Mesenchymal stem cell (in vitro differentiated cells and primary cell): ENCODE measurements around the gene CEP126.

ENCODE experiments used
- DNase-seq: peaks from one replicate; pipeline ENCODE4 v3.0.0-alpha.2; 2013
- H2AFZ ChIP-seq: one replicate; pipeline ENCODE4 v1.6.1; 2013; ENCODE audit warnings: low read depth, mild to moderate bottlenecking, control low read depth, inconsistent platforms, low read length, moderate library complexity
- H2AK5ac ChIP-seq: 2 replicates; pipeline ENCODE4 v1.6.1; 2013; ENCODE audit warnings: low read length, moderate library complexity, mild to moderate bottlenecking, inconsistent platforms; ENCODE audit not compliant: severe bottlenecking
- H2BK120ac ChIP-seq: one replicate; pipeline ENCODE4 v1.6.1; 2013; ENCODE audit warnings: low read depth, mild to moderate bottlenecking, inconsistent platforms, low read length, moderate library complexity
- H2BK12ac ChIP-seq, 2 experiments: one replicate each; pipeline ENCODE4 v1.6.1; 2013; ENCODE audit warnings: inconsistent platforms in 2 of 2, low read length in 2 of 2, mild to moderate bottlenecking in 2 of 2, moderate library complexity in 2 of 2, control low read depth in 1 of 2
- H2BK15ac ChIP-seq: one replicate; pipeline ENCODE4 v1.6.1; 2013; ENCODE audit warnings: mild to moderate bottlenecking, low read depth, inconsistent platforms; ENCODE audit not compliant: poor library complexity, severe bottlenecking
- H2BK5ac ChIP-seq: 2 replicates; pipeline ENCODE4 v1.6.1; 2013; ENCODE audit warnings: low read depth, mild to moderate bottlenecking, low read length, control low read depth, inconsistent platforms; ENCODE audit not compliant: poor library complexity, severe bottlenecking
- H3K14ac ChIP-seq, 2 experiments: one replicate each; pipeline ENCODE4 v1.6.1; 2013; ENCODE audit warnings: inconsistent platforms in 2 of 2, low read length in 2 of 2, control low read depth in 1 of 2, mild to moderate bottlenecking in 1 of 2, moderate library complexity in 1 of 2
- H3K18ac ChIP-seq, 2 experiments: one replicate each; pipeline ENCODE4 v1.6.1; 2013; ENCODE audit warnings: inconsistent platforms in 2 of 2, low read length in 2 of 2, control low read depth in 1 of 2, low read depth in 1 of 2, mild to moderate bottlenecking in 1 of 2
- H3K23ac ChIP-seq, 2 experiments: one replicate each; pipeline ENCODE4 v1.6.1; 2013; ENCODE audit warnings: inconsistent platforms in 2 of 2, low read length in 2 of 2, mild to moderate bottlenecking in 2 of 2, moderate library complexity in 2 of 2, control low read depth in 1 of 2
- H3K27ac ChIP-seq: 2 replicates; pipeline ENCODE4 v1.5.1; 2013; ENCODE audit warnings: mild to moderate bottlenecking, moderate library complexity, low read length, control low read depth, inconsistent platforms; ENCODE audit not compliant: poor library complexity, severe bottlenecking
- H3K27me3 ChIP-seq, 2 experiments: 2 replicates each; pipeline versions ENCODE4 v1.6.1 to v1.7.0; 2013; ENCODE audit warnings: low read length in 2 of 2, mild to moderate bottlenecking in 2 of 2, moderate library complexity in 2 of 2, control low read depth in 1 of 2, inconsistent platforms in 1 of 2; ENCODE audit not compliant: control insufficient read depth in 1 of 2, insufficient read depth in 1 of 2
- H3K36me3 ChIP-seq, 2 experiments: 2 replicates each; pipeline versions ENCODE4 v1.6.1 to v1.7.0; 2013; ENCODE audit warnings: low read length in 2 of 2, control low read depth in 1 of 2, inconsistent platforms in 1 of 2, low read depth in 1 of 2, mild to moderate bottlenecking in 1 of 2; ENCODE audit not compliant: insufficient read depth in 2 of 2, control insufficient read depth in 1 of 2
- H3K4ac ChIP-seq, 2 experiments: one replicate each; pipeline ENCODE4 v1.6.1; 2013; ENCODE audit warnings: inconsistent platforms in 2 of 2, low read length in 2 of 2, mild to moderate bottlenecking in 2 of 2, moderate library complexity in 2 of 2, control low read depth in 1 of 2, low read depth in 1 of 2
- H3K4me1 ChIP-seq: 2 replicates; pipeline ENCODE4 v1.6.1; 2013; ENCODE audit warnings: low read depth, low read length, control low read depth; ENCODE audit not compliant: control insufficient read depth, insufficient read depth
- H3K4me2 ChIP-seq: 2 replicates; pipeline ENCODE4 v1.6.1; 2013; ENCODE audit warnings: low read length, mild to moderate bottlenecking, inconsistent platforms; ENCODE audit not compliant: poor library complexity, severe bottlenecking
- H3K4me3 ChIP-seq, 2 experiments: 2 replicates each; pipeline versions ENCODE4 v1.5.1 to v1.7.0; 2013; ENCODE audit warnings: low read length in 2 of 2, mild to moderate bottlenecking in 2 of 2, control low read depth in 1 of 2, low read depth in 1 of 2; ENCODE audit not compliant: insufficient read depth in 1 of 2
- H3K79me1 ChIP-seq: replicated peaks from 2 replicates; pipeline ENCODE4 v1.6.1; 2013; ENCODE audit warnings: mild to moderate bottlenecking, control low read depth, low read length, inconsistent platforms; ENCODE audit not compliant: poor library complexity, severe bottlenecking
- H3K9ac ChIP-seq: 2 replicates; pipeline ENCODE4 v1.7.0; 2013; ENCODE audit warnings: mild to moderate bottlenecking, low read length, moderate library complexity
- H3K9me3 ChIP-seq: 2 replicates; pipeline ENCODE4 v1.7.0; 2013; ENCODE audit warnings: mild to moderate bottlenecking, low read length; ENCODE audit not compliant: control insufficient read depth
- H4K8ac ChIP-seq: one replicate; pipeline ENCODE4 v1.6.1; 2013; ENCODE audit warnings: inconsistent platforms, mild to moderate bottlenecking, low read length, moderate library complexity
- H4K91ac ChIP-seq: one replicate; pipeline ENCODE4 v1.6.1; 2013; ENCODE audit warnings: mild to moderate bottlenecking, low read length, inconsistent platforms
- WGBS: methylation state at CpG from one replicate; pipeline ENCODE4 v1.1.7; 2013; ENCODE audit warnings: mixed read lengths; 5-methylcytosine and 5-hydroxymethylcytosine counted together

The CEP126 gene

GRCh38 chr11:101916422-101916821 is 1.6 kb downstream of the CEP126 start, which contains the start of gene ANGPTL5:
ANGPTL5 (minus strand) TSS chr11:101916522; CDS start chr11:101907909, 8,613 bp downstream.
- Histone ChIP-seq H3K27me3 (no peaks in the 10 kb centered on the region), H3K9ac (peak within 1 kb of the TSS; percentile 97), H2AFZ (peak within 1 kb of the TSS; percentile 83), H2BK120ac (no peak within 1 kb of the TSS), H3K4me3 (peak within 1 kb of the TSS; percentile 80 to 93), H2BK15ac (no peak within 1 kb of the TSS), H3K4ac (peak within 1 kb of the TSS in 1 of 2 experiments; percentile 26), H3K79me1 (no peaks in the 10 kb centered on the region), H3K14ac (no peak within 1 kb of the TSS), H2BK5ac (no peak within 1 kb of the TSS), H2BK12ac (no peak within 1 kb of the TSS), H3K27ac (peak within 1 kb of the TSS; percentile 72), H3K4me1 (no peaks in the 10 kb centered on the region), H4K8ac (no peak within 1 kb of the TSS), H3K18ac (peak within 1 kb of the TSS; percentile 49 to 74), H3K4me2 (peak within 1 kb of the TSS; percentile 70), H3K36me3 (no peaks in the 10 kb centered on the region), H3K23ac (no peak within 1 kb of the TSS), H2AK5ac (no peak within 1 kb of the TSS), H4K91ac (no peak within 1 kb of the TSS), H3K9me3 (no peaks in the 10 kb centered on the region)
- WGBS, result 84% methylated on average over 1 of the region's 2 CpGs
- no peak for DNase-seq

DNA sequence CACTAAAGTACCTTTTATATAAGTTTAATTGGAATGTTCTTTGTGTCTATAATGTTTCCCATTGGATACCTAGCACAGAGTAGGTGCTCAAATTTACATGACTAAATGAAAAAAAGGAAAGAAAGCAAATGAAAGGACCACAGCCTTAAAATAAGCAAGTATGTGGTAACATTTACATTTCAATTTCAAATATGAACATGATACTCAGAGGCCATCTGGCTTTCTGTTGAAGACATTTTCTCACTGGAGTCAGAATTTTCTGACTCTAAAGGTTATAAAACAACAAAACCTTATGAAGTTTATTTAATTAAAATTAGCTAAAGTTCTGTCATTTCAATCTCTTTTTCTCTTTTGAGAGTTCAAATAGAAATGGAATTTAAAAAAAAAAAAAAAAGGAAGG is 2.4 kb downstream of the CEP126 start:
- no peaks in the 10 kb centered on the region for H3K79me1 ChIP-seq

GRCh38 chr11:101920992-101921391 is 6.2 kb downstream of the CEP126 start:
- Histone ChIP-seq H3K36me3 (peaks cover 0 to 3% of the 10 kb centered on the region in 2 experiments), H2BK15ac (no peak overlapping the region), H3K4me3 (no peak overlapping the region), H3K14ac (no peak overlapping the region), H2BK120ac (no peak overlapping the region), H3K27ac (no peak overlapping the region), H3K9me3 (no peaks in the 10 kb centered on the region), H2AK5ac (no peak overlapping the region), H4K91ac (no peak overlapping the region), H2BK12ac (no peak overlapping the region), H4K8ac (no peak overlapping the region), H2BK5ac (no peak overlapping the region), H3K4ac (no peak overlapping the region), H3K18ac (no peak overlapping the region), H2AFZ (no peak overlapping the region), H3K27me3 (no peaks in the 10 kb centered on the region), H3K9ac (no peak overlapping the region), H3K79me1 (no peaks in the 10 kb centered on the region), H3K4me2 (no peak overlapping the region), H3K23ac (no peak overlapping the region), H3K4me1 (no peaks in the 10 kb centered on the region)
- no peak for DNase-seq
- WGBS, result no CpG with 5 or more reads among the region's 1 CpG

More for the DNA sequence above, 2.4 kb downstream of the CEP126 start:
- no peak overlapping the region for H2BK5ac ChIP-seq
- no peak overlapping the region for H3K4me3 ChIP-seq
- H2BK12ac ChIP-seq, result no peak overlapping the region
- H2AK5ac ChIP-seq, result no peak overlapping the region
- DNase-seq, result no peak
- H2BK120ac ChIP-seq, result no peak overlapping the region
- no peak overlapping the region for H3K27ac ChIP-seq
- no peak overlapping the region for H3K14ac ChIP-seq
- H3K4me1 ChIP-seq, result no peaks in the 10 kb centered on the region
- H3K36me3 ChIP-seq, result no peaks in the 10 kb centered on the region
- no peak overlapping the region for H4K8ac ChIP-seq
- H4K91ac ChIP-seq, result no peak overlapping the region
- H2AFZ ChIP-seq, result no peak overlapping the region
- no peak overlapping the region for H3K9ac ChIP-seq
- H2BK15ac ChIP-seq, result no peak overlapping the region
- no peak overlapping the region for H3K4me2 ChIP-seq
- no peaks in the 10 kb centered on the region for H3K27me3 ChIP-seq
- no peak overlapping the region for H3K18ac ChIP-seq
- H3K9me3 ChIP-seq, result no peaks in the 10 kb centered on the region
- H3K23ac ChIP-seq, result no peak overlapping the region
- no peak overlapping the region for H3K4ac ChIP-seq

- DNase-seq, result no peak
- H3K18ac ChIP-seq, result no peak overlapping the region
- H3K4me3 ChIP-seq, result no peak overlapping the region
- H3K4ac ChIP-seq, result no peak overlapping the region
- no peaks in the 10 kb centered on the region for H3K79me1 ChIP-seq
- WGBS, result 95% methylated on average over 2 of the region's 2 CpGs
- H2BK120ac ChIP-seq, result no peak overlapping the region
- no peak overlapping the region for H3K9ac ChIP-seq
- H2BK12ac ChIP-seq, result no peak overlapping the region
- H3K36me3 ChIP-seq, result peaks cover 0 to 3% of the 10 kb centered on the region in 2 experiments
- no peak overlapping the region for H3K23ac ChIP-seq
- H3K27ac ChIP-seq, result no peak overlapping the region
- H2AFZ ChIP-seq, result no peak overlapping the region
- no peak overlapping the region for H4K91ac ChIP-seq
- H3K9me3 ChIP-seq, result no peaks in the 10 kb centered on the region
- H2AK5ac ChIP-seq, result no peak overlapping the region
- H2BK5ac ChIP-seq, result no peak overlapping the region
- no peak overlapping the region for H4K8ac ChIP-seq
- H3K27me3 ChIP-seq, result no peaks in the 10 kb centered on the region
- H3K14ac ChIP-seq, result no peak overlapping the region
- no peaks in the 10 kb centered on the region for H3K4me1 ChIP-seq
- H2BK15ac ChIP-seq, result no peak overlapping the region
- no peak overlapping the region for H3K4me2 ChIP-seq
Observed at GRCh38 chr11:101923554-101923953, 8.7 kb downstream of the CEP126 start.
